DOHH2 (cell line): ENCODE measurements around the gene TGM6.

Experiments
- H3F3A ChIP-seq: fragments of 200-600 bp; sonication (generic), shearing (Covaris generic); 2 replicates; pipeline ENCODE4 v1.6.0; 2016; ENCODE audit warnings: antibody characterized with exemption, mild to moderate bottlenecking; ENCODE audit not compliant: control insufficient read depth, insufficient read depth
- H3K27ac ChIP-seq: fragments of 200-600 bp; sonication (generic); 2 replicates; pipeline ENCODE4 v1.5.1; 2014; ENCODE audit warnings: low read depth, mild to moderate bottlenecking, low read length, moderate library complexity
- H3K27me3 ChIP-seq: fragments of 200-600 bp; sonication (generic); 2 replicates; pipeline ENCODE4 v1.6.1; 2014; ENCODE audit warnings: mild to moderate bottlenecking, low read length, mixed read lengths; ENCODE audit not compliant: control insufficient read depth
- H3K36me3 ChIP-seq: fragments of 200-600 bp; sonication (generic); 2 replicates; pipeline ENCODE4 v1.6.1; 2014; ENCODE audit warnings: mild to moderate bottlenecking, low read length, moderate library complexity, mixed read lengths; ENCODE audit not compliant: control insufficient read depth
- H3K4me1 ChIP-seq: fragments of 200-600 bp; sonication (generic); 2 replicates; pipeline ENCODE4 v1.6.1; 2014; ENCODE audit warnings: mild to moderate bottlenecking, low read length, mixed read lengths; ENCODE audit not compliant: control insufficient read depth
- H3K4me2 ChIP-seq: fragments of 200-600 bp; sonication (generic); 2 replicates; pipeline ENCODE4 v1.6.0; 2014; ENCODE audit warnings: mild to moderate bottlenecking, low read length, moderate library complexity
- H3K4me3 ChIP-seq: fragments of 200-600 bp; sonication (generic); 2 replicates; pipeline ENCODE4 v1.5.1; 2014; ENCODE audit warnings: mild to moderate bottlenecking, low read length, mixed read lengths
- H3K79me2 ChIP-seq: fragments of 200-600 bp; sonication (generic); 2 replicates; pipeline ENCODE4 v1.6.1; 2014; ENCODE audit warnings: mild to moderate bottlenecking, low read length, mixed read lengths; ENCODE audit not compliant: control insufficient read depth
- H3K9me2 ChIP-seq: fragments of 200-600 bp; sonication (generic); replicated peaks from 2 replicates; pipeline ENCODE4 v1.6.1; 2014; ENCODE audit warnings: mild to moderate bottlenecking, low read length, mixed read lengths; ENCODE audit not compliant: control insufficient read depth
- H3K9me3 ChIP-seq: fragments of 200-600 bp; sonication (generic); 2 replicates; pipeline ENCODE4 v1.6.1; 2014; ENCODE audit warnings: antibody characterized with exemption, low read length, mixed read lengths; ENCODE audit not compliant: control insufficient read depth, insufficient read depth
- H4K20me1 ChIP-seq: fragments of 200-600 bp; sonication (generic); 2 replicates; pipeline ENCODE4 v1.6.0; 2014; ENCODE audit warnings: low read depth, mild to moderate bottlenecking, antibody characterized with exemption, low read length, moderate library complexity; ENCODE audit not compliant: control insufficient read depth, insufficient read depth
- CTCF ChIP-seq: fragments of 200-600 bp; sonication (generic); IDR thresholded peaks from one replicate; pipeline ENCODE4 v1.5.1; 2014; ENCODE audit warnings: antibody characterized with exemption, mild to moderate bottlenecking, low read depth, low read length; ENCODE audit not compliant: poor library complexity, severe bottlenecking
- EZH2phosphoT487 ChIP-seq: fragments of 200-600 bp; sonication (generic); IDR thresholded peaks from 2 replicates; pipeline ENCODE4 v1.6.1; 2017; ENCODE audit warnings: borderline replicate concordance, mild to moderate bottlenecking, antibody characterized with exemption, low read length, moderate library complexity, mixed read lengths

Gene TGM6

GRCh38 chr20:2394411-2395055 lies 13.8 kb downstream of the TGM6 start:
- peaks cover 6% of the 10 kb centered on the region; the same call in 1 of the 2 replicates for H3K4me1 ChIP-seq
- no peaks in the 10 kb centered on the region for H3K9me2 ChIP-seq
- no peaks in the 10 kb centered on the region for H3F3A ChIP-seq
- no peak overlapping the region for H3K4me2 ChIP-seq
- TF ChIP-seq CTCF (no peak), EZH2phosphoT487 (no peak)
- H3K27ac ChIP-seq: no peak overlapping the region
- no peaks in the 10 kb centered on the region for H3K79me2 ChIP-seq
- H3K9me3 ChIP-seq: no peaks in the 10 kb centered on the region
- no peak overlapping the region for H3K4me3 ChIP-seq
- H4K20me1 ChIP-seq: no peaks in the 10 kb centered on the region
- no peaks in the 10 kb centered on the region for H3K27me3 ChIP-seq
- no peaks in the 10 kb centered on the region for H3K36me3 ChIP-seq

- Histone ChIP-seq H3K4me1 (peaks cover 6% of the 10 kb centered on the region; the same call in 1 of the 2 replicates), H4K20me1 (no peaks in the 10 kb centered on the region), H3F3A (no peaks in the 10 kb centered on the region), H3K27ac (no peak overlapping the region), H3K36me3 (no peaks in the 10 kb centered on the region), H3K79me2 (no peaks in the 10 kb centered on the region), H3K9me2 (no peaks in the 10 kb centered on the region), H3K4me2 (no peak overlapping the region), H3K9me3 (no peaks in the 10 kb centered on the region), H3K27me3 (no peaks in the 10 kb centered on the region), H3K4me3 (no peak overlapping the region)
- TF ChIP-seq CTCF: no peak
- TF ChIP-seq EZH2phosphoT487: no peak
These were observed 14.4 kb downstream of the TGM6 start for GRCh38 chr20:2395136-2395535.

GRCh38 chr20:2396241-2396814 lies 15.6 kb downstream of the TGM6 start:
- Histone ChIP-seq H3K4me2 (no peak overlapping the region), H3F3A (no peaks in the 10 kb centered on the region), H3K9me2 (no peaks in the 10 kb centered on the region), H4K20me1 (no peaks in the 10 kb centered on the region), H3K36me3 (no peaks in the 10 kb centered on the region), H3K4me3 (no peak overlapping the region), H3K79me2 (no peaks in the 10 kb centered on the region), H3K27ac (no peak overlapping the region), H3K27me3 (no peaks in the 10 kb centered on the region), H3K4me1 (no peaks in the 10 kb centered on the region), H3K9me3 (no peaks in the 10 kb centered on the region)
- TF ChIP-seq EZH2phosphoT487 (no peak), CTCF (no peak)
